WTC11 (cell line): ENCODE measurements around the gene CCDC28B.

ENCODE experiments used
- CTCF ChIP-seq: fragments of 200-600 bp; IDR thresholded peaks from 2 replicates; pipeline ENCODE4 v1.8.0; 2022; ENCODE audit warnings: antibody characterized with exemption
- ELF4 ChIP-seq: sonication (generic); formaldehyde crosslinking; IDR thresholded peaks from 2 replicates; pipeline ENCODE4 v1.8.1; 2022; ENCODE audit warnings: low read depth, mild to moderate bottlenecking, moderate library complexity, missing genetic modification reagents
- TF ChIP-seq, protein P1 (sequence below): sonication (generic); formaldehyde crosslinking; IDR thresholded peaks from 2 replicates; pipeline ENCODE4 v1.8.1; 2023; ENCODE audit warnings: mild to moderate bottlenecking, moderate library complexity, missing genetic modification reagents
- TF ChIP-seq, protein P2 (sequence below): sonication (generic); formaldehyde crosslinking; IDR thresholded peaks from 2 replicates; pipeline ENCODE4 v1.8.1; 2022; ENCODE audit warnings: mild to moderate bottlenecking, moderate library complexity, missing genetic modification reagents

GRCh38 chr1:32216566-32216965 lies 16.2 kb downstream of the CCDC28B start:
- no peak for TF ChIP-seq CTCF
- TF ChIP-seq, protein P1, sequence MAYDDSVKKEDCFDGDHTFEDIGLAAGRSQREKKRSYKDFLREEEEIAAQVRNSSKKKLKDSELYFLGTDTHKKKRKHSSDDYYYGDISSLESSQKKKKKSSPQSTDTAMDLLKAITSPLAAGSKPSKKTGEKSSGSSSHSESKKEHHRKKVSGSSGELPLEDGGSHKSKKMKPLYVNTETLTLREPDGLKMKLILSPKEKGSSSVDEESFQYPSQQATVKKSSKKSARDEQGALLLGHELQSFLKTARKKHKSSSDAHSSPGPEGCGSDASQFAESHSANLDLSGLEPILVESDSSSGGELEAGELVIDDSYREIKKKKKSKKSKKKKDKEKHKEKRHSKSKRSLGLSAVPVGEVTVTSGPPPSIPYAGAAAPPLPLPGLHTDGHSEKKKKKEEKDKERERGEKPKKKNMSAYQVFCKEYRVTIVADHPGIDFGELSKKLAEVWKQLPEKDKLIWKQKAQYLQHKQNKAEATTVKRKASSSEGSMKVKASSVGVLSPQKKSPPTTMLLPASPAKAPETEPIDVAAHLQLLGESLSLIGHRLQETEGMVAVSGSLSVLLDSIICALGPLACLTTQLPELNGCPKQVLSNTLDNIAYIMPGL (CRISPR knock-in tag): no peak
- TF ChIP-seq, protein P2, sequence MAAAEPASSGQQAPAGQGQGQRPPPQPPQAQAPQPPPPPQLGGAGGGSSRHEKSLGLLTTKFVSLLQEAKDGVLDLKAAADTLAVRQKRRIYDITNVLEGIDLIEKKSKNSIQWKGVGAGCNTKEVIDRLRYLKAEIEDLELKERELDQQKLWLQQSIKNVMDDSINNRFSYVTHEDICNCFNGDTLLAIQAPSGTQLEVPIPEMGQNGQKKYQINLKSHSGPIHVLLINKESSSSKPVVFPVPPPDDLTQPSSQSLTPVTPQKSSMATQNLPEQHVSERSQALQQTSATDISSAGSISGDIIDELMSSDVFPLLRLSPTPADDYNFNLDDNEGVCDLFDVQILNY: no peak
- TF ChIP-seq ELF4 (CRISPR knock-in tag): no peak
